GM13977 (cell line): ENCODE data around the gene PTPRR.

ENCODE experiments used
- DNase-seq: peaks from one replicate; pipeline ENCODE4 v3.0.0; 2012; ENCODE audit warnings: low spot score
- CTCF ChIP-seq: IDR thresholded peaks from 2 replicates; pipeline ENCODE4 v1.5.1; 2012; ENCODE audit warnings: mild to moderate bottlenecking, control low read depth; ENCODE audit not compliant: insufficient read depth; ENCODE audit errors: extremely low read depth, missing control alignments
- in situ Hi-C: fragments of 300-500 bp; cut with MboI; formaldehyde crosslinking; loops from one replicate; pipeline ENCODE4 v1.12.0; 2022; ENCODE audit warnings: low sequenced_read_pairs, low pct_unique_long_range_greater_than_20kb, mixed read lengths, inconsistent platforms; ENCODE audit not compliant: unreplicated experiment

The PTPRR gene

DNA sequence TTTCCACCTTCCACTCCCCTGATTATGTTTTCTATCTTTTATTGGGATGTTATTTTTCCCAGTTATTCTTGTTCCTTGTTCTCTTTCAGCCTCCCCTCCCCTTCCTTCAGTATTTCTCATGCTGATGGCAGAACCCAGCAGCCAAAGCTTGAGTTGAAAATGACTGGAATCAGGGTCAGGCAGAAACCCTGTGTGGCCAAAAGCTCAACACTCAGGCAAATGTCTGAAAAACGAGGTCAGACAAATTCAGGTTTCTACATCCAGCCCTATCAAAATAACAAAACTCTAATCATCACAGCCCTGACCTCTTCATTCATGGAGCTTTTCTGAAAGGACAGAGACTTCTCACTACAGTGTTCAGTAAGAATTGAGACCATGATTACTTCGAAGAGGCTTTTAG is 134.6 kb downstream of the PTPRR start:
- TF ChIP-seq CTCF = no peak
- DNase-seq = no peak
- in situ Hi-C loops = no loop called here

DNA sequence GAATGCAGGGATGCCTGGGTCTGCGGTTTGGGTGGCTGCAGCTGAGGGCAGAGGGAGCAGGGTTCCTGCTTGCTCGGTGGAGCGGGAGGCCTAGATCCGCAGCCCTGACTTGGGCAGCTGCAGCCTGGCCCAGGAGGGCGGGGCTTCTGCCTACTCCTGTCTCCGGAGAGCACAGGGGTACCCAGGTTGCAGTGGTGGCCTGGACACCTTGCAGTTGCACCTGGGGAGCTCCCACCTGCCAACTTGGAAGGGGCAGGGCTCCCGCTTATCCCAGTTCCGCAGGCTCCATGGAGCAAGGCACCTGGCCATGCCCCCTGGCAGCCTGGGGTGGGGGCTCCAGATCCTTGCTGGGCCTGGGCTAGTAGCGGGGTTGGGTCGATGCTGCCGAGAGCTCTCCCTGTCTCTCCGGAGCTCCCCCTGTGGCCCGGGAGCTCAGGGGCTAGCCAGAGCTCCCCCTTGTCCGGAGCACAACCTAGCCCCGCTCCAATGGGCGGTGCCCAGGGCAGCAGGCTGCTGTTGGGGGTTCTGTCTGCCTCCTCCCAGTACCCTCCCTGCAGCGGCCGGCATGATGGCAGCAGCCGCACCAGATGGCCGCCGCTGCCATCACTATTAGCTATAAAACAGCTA is 136.4 kb downstream of the PTPRR start:
- TF ChIP-seq CTCF = no peak
- in situ Hi-C loops = no loop called here
- DNase-seq = no peak

- in situ Hi-C loops = no loop called here
- no peak for TF ChIP-seq CTCF
Measured at GRCh38 chr12:70783455-70783854, 137.1 kb downstream of the PTPRR start.

DNA sequence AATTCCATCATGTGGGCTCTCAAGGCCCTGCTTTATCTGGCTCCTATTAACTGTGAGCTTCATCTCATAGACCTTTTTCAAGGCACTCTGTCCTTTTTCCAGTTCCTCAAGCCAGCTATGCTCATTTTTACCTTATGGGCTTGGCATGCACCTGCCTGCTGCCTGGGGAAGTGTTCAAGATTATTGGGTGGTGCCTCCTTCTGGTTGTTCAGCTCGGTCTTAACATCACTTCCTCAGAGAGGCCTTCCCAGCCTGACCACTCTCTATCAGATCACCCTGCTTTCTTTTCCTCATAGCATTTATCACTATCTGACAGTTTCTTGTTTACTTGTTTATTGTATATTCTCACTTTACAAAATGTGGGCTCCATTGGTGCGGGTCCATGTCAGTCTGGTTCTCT is 141.3 kb downstream of the PTPRR start:
- in situ Hi-C loops = no loop called here
- DNase-seq = no peak
- no peak for TF ChIP-seq CTCF

More at GRCh38 chr12:70783455-70783854, 137.1 kb downstream of the PTPRR start:
- DNase-seq = no peak

DNA sequence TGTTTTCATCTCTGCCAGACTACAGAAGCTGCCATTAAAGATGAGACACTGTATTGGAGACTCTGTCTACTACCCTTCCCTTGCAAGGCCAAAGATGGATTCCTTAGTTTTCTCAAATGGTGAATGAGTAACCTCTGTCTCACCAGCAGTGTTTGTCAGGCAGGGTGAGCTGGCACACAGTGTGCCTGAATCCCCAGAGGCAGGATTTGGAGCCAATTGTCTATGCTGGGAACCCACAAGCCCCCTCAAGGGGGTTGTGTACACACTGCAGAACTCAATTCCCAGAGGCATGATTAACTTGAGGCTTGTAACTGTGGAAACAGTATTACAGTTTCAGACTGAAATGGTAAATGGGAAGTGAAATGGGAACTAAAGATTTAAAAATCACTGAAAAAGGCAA is 146.5 kb downstream of the PTPRR start:
- DNase-seq = no peak
- TF ChIP-seq CTCF = no peak
- in situ Hi-C loops = no loop called here

GRCh38 chr12:70772836-70773235 is 147.7 kb downstream of the PTPRR start:
- no peak for DNase-seq
- no peak for TF ChIP-seq CTCF
- in situ Hi-C loops = no loop called here
